PC-3 (cell line): Measurements from ENCODE around the gene RSPO4.

Experiments used
- EZH2phosphoT487 ChIP-seq: fragments of 300-600 bp; sonication (generic); IDR thresholded peaks from 2 replicates; pipeline ENCODE4 v1.6.1; 2018; ENCODE audit warnings: mild to moderate bottlenecking, antibody characterized with exemption, low read length, borderline replicate concordance
- TF ChIP-seq, protein P1 (sequence below): fragments of 300-600 bp; sonication (generic); conservative IDR thresholded peaks from 2 replicates; pipeline ENCODE4 v1.5.1; 2017; ENCODE audit warnings: antibody characterized with exemption, low read depth, mild to moderate bottlenecking, low read length

DNA sequence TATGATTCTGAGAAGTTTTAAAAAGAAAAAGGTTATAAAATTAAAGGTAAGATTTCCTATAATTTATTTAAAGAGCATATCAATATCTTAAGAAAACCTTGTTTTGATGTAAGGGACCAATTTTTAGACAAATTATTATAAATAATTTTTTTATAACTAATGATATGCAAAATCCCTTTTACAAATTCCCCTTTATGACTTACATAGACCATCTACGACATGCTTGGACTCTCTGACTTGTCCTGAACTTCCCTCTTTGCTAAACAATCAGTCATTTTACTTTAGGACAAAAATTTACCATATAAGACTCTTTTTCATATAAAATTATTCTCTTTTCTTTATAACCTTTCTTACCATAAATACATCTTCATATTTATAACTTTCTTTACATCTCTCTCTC, 70.7 kb downstream of the RSPO4 start:
- TF ChIP-seq, protein P1, sequence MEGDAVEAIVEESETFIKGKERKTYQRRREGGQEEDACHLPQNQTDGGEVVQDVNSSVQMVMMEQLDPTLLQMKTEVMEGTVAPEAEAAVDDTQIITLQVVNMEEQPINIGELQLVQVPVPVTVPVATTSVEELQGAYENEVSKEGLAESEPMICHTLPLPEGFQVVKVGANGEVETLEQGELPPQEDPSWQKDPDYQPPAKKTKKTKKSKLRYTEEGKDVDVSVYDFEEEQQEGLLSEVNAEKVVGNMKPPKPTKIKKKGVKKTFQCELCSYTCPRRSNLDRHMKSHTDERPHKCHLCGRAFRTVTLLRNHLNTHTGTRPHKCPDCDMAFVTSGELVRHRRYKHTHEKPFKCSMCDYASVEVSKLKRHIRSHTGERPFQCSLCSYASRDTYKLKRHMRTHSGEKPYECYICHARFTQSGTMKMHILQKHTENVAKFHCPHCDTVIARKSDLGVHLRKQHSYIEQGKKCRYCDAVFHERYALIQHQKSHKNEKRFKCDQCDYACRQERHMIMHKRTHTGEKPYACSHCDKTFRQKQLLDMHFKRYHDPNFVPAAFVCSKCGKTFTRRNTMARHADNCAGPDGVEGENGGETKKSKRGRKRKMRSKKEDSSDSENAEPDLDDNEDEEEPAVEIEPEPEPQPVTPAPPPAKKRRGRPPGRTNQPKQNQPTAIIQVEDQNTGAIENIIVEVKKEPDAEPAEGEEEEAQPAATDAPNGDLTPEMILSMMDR, result no peak
- TF ChIP-seq EZH2phosphoT487, result no peak
